ENCODE data around the gene ARHGEF33.

GRCh38 chr2:38922389-38922788 is 32.7 kb downstream of the ARHGEF33 start:
- TF ChIP-seq CTCF (IDR thresholded peaks at IDR 0.05): no peak
- no peak for TF ChIP-seq POLR2A (IDR thresholded peaks at IDR 0.05)
- TF ChIP-seq POLR2AphosphoS5 (IDR thresholded peaks at IDR 0.05): no peak
- no peak for TF ChIP-seq EP300 (IDR thresholded peaks at IDR 0.05)

Measured in sigmoid colon (tissue), 4 donors.